Upper lobe of right lung (tissue), 1 donor: ENCODE data around the gene LUC7L3. TPM values are rescaled to one million over a fixed set of nuclear protein-coding genes. Genes with fewer than 3 reads are reported as not detected.

Experiments used
- ATAC-seq: fragments of 200-7000 bp; cut with Tn5 transposase; one replicate; pipeline ENCODE4 v1.9.1; 2020; ENCODE audit warnings: mild to moderate bottlenecking, moderate library complexity
- DNase-seq: peaks from one replicate; pipeline ENCODE4 v3.0.0-alpha.2; 2020
- H3K27ac ChIP-seq: fragments of 200-600 bp; one replicate; pipeline ENCODE4 v1.8.0; 2022
- H3K27me3 ChIP-seq: fragments of 200-600 bp; one replicate; pipeline ENCODE4 v1.8.0; 2022; ENCODE audit warnings: mild to moderate bottlenecking
- H3K36me3 ChIP-seq: fragments of 200-600 bp; one replicate; pipeline ENCODE4 v1.8.0; 2022
- H3K4me1 ChIP-seq: fragments of 200-600 bp; one replicate; pipeline ENCODE4 v1.8.0; 2022
- H3K4me3 ChIP-seq: fragments of 200-600 bp; one replicate; pipeline ENCODE4 v1.8.0; 2022; ENCODE audit warnings: mild to moderate bottlenecking
- H3K9me3 ChIP-seq: fragments of 200-600 bp; one replicate; pipeline ENCODE4 v1.8.0; 2022
- CTCF ChIP-seq: fragments of 200-600 bp; IDR thresholded peaks from one replicate; pipeline ENCODE4 v1.8.0; 2022; ENCODE audit warnings: antibody characterized with exemption
- intact Hi-C: fragments of 100-400 bp; cut with DNase I; formaldehyde crosslinking; loops from one replicate; pipeline ENCODE4 v1.11.0; 2022
- microRNA-seq: library from miRNA; unstranded; fragments of <30 nt; microRNA quantifications from one replicate; pipeline ENCODE4 v1.2.0, GENCODE V29; 2020; ENCODE audit warnings: borderline microRNAs expressed
- total RNA-seq: library from RNA; stranded (reverse); fragmentation: NEBNext Ultra II Directional; extraction: Animal tissue kit (Norgen Biotek cat#: 25700); gene quantifications from one replicate; pipeline ENCODE4 v1.2.1, GENCODE V29; 2021
- donor health status: DM: no; HTN: yes; CAD: no; lungs with severe emphysema.

Gene LUC7L3
- total RNA-seq, 1 donor from 2014 or later = 105 TPM

DNA sequence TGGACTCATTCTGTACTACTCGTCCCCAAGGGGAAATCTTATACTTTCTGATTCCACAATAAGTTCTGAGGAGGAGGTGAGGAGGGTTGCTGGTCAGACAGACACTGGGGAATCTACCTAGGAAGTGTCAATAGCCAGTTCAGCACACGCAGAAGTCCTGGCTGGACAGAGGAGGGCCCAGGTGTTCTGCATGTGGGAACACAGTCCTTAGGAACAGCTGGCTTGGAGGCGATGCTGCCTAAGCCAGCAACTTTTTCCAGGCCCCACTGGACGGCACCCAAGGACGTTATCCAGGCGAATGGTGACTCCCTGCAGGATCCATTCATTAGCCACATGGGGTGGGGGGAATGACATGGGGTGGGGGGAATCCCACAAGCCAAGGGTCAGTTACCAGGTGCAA is 86.1 kb downstream of the LUC7L3 start:
- Histone ChIP-seq H3K27ac (no peak overlapping the region), H3K4me1 (no peaks in the 10 kb centered on the region), H3K36me3 (no peaks in the 10 kb centered on the region), H3K4me3 (no peak overlapping the region), H3K9me3 (no peaks in the 10 kb centered on the region), H3K27me3 (no peaks in the 10 kb centered on the region)
- intact Hi-C loops = no loop called here
- DNase-seq = no peak
- TF ChIP-seq CTCF = no peak
- ATAC-seq = no peak

Small RNA genes within 50 kb of the gene (microRNA-seq; reads per million reads assigned to microRNA genes)
- gene MIR8059 = not detected

Other genes with a start within 250 kb of the LUC7L3 start
- 34.3 TPM for gene RSAD1, start 240.7 kb upstream of the LUC7L3 start, total RNA-seq
- 1.3 TPM for gene MYCBPAP, start 211.2 kb upstream of the LUC7L3 start, total RNA-seq
- 0.09 TPM for gene EPN3, start 186.9 kb upstream of the LUC7L3 start, total RNA-seq
- gene SPATA20, start 172.4 kb upstream of the LUC7L3 start, total RNA-seq = 31.6 TPM
- not detected for gene CACNA1G, start 158.9 kb upstream of the LUC7L3 start, total RNA-seq
- 65.4 TPM for gene ABCC3, start 84.7 kb upstream of the LUC7L3 start, total RNA-seq
- gene ANKRD40, start 11.7 kb upstream of the LUC7L3 start, total RNA-seq = 57.7 TPM
- gene ANKRD40CL, start 47.9 kb downstream of the LUC7L3 start, total RNA-seq = not detected
- gene WFIKKN2, start 116.0 kb downstream of the LUC7L3 start, total RNA-seq = 0.69 TPM
- gene TOB1, start 146.8 kb downstream of the LUC7L3 start, total RNA-seq = 70.1 TPM